T-helper 9 cell (primary cell): ENCODE data around the gene ZDHHC9.

ENCODE experiments used
- DNase-seq: peaks from one replicate; pipeline ENCODE4 v3.0.0-alpha.2; 2020

ZDHHC9 gene

GRCh38 chrX:129785160-129785947 lies 58.3 kb downstream of the ZDHHC9 start:
- no peak for DNase-seq

GRCh38 chrX:129784371-129784770 lies 59.3 kb downstream of the ZDHHC9 start:
- DNase-seq = no peak

GRCh38 chrX:129783291-129783713 lies 60.4 kb downstream of the ZDHHC9 start:
- DNase-seq = no peak

- DNase-seq = no peak
Observed at GRCh38 chrX:129782706-129783105, 61.0 kb downstream of the ZDHHC9 start.

- DNase-seq = no peak
Observed at GRCh38 chrX:129781680-129782495, 61.8 kb downstream of the ZDHHC9 start.

- peak; percentile 64 for DNase-seq
Observed at GRCh38 chrX:129781134-129781672, 62.5 kb downstream of the ZDHHC9 start.

- no peak for DNase-seq
Observed at GRCh38 chrX:129780441-129781105, 63.1 kb downstream of the ZDHHC9 start.

- DNase-seq = peak; percentile 52
Observed at GRCh38 chrX:129779747-129780146, 63.9 kb downstream of the ZDHHC9 start, which contains the start of gene SASH3. TSS of gene SASH3 (plus strand) at chrX:129779949. CDS start at chrX:129780098, 149 bp downstream.

- no peak for DNase-seq
Observed at GRCh38 chrX:129779086-129779672, 64.5 kb downstream of the ZDHHC9 start.

- peak; percentile 69 for DNase-seq
Observed at GRCh38 chrX:129777218-129778030, 66.3 kb downstream of the ZDHHC9 start.

GRCh38 chrX:129773649-129774458 lies 69.8 kb downstream of the ZDHHC9 start:
- DNase-seq = no peak

- DNase-seq = no peak
Observed at GRCh38 chrX:129772796-129773431, 70.8 kb downstream of the ZDHHC9 start.

- DNase-seq = no peak
Observed at GRCh38 chrX:129771266-129771995, 72.3 kb downstream of the ZDHHC9 start.

GRCh38 chrX:129769467-129770154 lies 74.1 kb downstream of the ZDHHC9 start:
- peak; percentile 63 for DNase-seq

GRCh38 chrX:129768586-129769466 lies 74.9 kb downstream of the ZDHHC9 start:
- no peak for DNase-seq

GRCh38 chrX:129768186-129768585 lies 75.5 kb downstream of the ZDHHC9 start:
- DNase-seq = no peak

GRCh38 chrX:129763666-129764065 lies 80.0 kb downstream of the ZDHHC9 start:
- DNase-seq = no peak

- DNase-seq = no peak
Observed at GRCh38 chrX:129762448-129762847, 81.2 kb downstream of the ZDHHC9 start.
